ENCODE results near the gene DBN1.

DNA sequence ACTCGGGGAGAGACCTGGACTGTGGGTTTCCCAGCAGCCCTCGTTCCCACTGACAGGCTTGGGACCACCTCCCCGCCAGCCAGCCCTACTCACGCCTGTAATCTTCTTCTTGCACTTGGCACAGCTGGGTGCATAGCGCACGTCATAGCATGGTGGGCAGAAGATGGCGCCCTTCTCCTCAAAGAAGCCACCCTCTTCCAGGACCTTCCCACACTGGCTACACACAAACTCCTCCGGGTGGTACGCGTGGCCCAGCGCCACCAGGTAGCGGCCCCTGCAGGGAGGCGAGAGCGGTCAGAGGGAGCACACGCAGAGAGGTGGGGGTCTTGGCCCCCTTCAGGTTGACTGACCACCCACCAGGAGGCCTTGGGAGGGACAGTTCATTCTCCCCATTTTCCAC, 14.5 kb upstream of the DBN1 start:
- TF ChIP-seq, protein P1, sequence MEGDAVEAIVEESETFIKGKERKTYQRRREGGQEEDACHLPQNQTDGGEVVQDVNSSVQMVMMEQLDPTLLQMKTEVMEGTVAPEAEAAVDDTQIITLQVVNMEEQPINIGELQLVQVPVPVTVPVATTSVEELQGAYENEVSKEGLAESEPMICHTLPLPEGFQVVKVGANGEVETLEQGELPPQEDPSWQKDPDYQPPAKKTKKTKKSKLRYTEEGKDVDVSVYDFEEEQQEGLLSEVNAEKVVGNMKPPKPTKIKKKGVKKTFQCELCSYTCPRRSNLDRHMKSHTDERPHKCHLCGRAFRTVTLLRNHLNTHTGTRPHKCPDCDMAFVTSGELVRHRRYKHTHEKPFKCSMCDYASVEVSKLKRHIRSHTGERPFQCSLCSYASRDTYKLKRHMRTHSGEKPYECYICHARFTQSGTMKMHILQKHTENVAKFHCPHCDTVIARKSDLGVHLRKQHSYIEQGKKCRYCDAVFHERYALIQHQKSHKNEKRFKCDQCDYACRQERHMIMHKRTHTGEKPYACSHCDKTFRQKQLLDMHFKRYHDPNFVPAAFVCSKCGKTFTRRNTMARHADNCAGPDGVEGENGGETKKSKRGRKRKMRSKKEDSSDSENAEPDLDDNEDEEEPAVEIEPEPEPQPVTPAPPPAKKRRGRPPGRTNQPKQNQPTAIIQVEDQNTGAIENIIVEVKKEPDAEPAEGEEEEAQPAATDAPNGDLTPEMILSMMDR (IDR thresholded peaks at IDR 0.05) = no peak
- TF ChIP-seq POLR2A (IDR thresholded peaks at IDR 0.05) = no peak
